ENCODE data around the gene RNF220. TPM values are rescaled to one million over a fixed set of nuclear protein-coding genes. Genes with fewer than 3 reads are reported as not detected.
A peak's percentile ranks its signal among the peaks of the same experiment; 100 is the strongest.

RNF220 gene
- polyA plus RNA-seq (2013, experiment 1 of 2; ENCODE audit: insufficient read length), result 66.6 TPM
- polyA plus RNA-seq (2013, experiment 2 of 2; ENCODE audit: insufficient read length), result 55.2 TPM

DNA sequence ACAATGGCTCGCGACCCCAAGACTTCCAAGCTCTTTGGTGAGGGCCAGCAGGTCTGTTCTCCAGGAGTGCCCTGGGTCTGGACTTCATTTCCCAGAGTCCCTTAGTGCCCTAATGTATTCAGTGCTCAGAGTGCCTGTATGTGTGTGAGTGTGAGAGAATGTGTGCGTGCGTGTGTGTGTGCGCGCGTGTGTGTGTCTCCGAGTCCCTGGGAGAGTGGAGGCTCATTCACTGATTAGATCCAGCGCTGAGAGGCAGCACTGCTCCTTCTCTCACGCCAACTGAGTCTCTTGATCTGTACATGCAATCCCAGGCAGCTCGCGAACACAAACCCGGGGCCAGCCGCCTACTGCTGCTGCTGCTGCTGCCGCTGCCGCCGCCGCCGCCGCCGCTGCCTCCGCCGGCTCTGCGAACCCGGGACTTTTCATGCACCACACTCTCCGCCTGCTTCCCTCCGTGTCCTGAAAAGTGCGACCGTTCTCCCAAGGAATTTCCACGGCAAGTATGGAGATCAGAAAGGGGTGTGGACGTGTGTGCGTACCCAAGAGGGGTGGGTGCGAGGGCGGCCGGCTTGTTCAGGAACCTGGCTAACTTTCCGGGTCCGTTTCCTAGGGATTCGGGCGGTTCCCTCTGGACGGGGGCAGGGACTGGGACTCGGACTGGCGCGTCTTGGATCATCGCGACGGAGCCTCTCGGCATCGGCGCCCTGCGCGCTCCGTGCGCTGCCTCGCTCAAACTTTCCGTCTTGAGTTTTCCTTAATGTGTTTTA lies at the start of gene RNF220:
Gene RNF220, plus strand, starts transcription at position 225 of the 767 bp plus-strand sequence.
- DNase-seq, result peak; percentile 68

DNA sequence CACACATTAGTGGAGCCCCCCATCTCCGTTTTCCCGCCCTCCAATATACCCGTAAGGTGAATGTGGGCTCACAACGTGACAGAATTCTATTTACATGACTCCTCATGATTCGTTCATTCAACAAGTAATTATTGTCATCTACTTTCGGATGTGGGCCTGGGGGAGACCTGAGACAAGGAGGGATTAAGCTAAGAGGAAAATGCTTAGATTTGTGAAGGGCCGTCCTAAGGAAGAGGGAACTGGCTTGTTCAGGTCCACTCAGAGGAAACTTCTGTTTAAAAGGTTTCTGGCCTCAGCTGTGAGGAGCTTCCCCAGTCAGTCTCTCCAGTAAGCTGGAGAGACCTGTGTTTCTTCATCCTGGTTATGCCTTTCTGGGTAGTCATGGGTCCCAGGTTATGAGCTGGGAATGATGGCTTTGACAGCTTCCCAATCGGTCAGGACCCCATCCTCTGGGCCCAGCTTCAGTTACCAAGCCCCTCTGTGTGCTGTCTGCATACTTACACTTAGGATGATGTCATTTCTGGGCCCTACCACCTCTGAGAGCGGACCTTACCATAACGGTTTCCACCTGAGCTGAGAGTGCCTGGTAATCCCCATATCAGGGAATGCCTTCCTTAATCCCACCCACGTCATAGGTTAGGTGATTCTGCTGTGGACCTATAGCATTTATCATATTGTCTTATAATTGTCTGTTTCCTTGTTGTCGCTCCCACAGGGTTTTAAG lies 49.3 kb upstream of the RNF220 start:
- no peak for DNase-seq

DNA sequence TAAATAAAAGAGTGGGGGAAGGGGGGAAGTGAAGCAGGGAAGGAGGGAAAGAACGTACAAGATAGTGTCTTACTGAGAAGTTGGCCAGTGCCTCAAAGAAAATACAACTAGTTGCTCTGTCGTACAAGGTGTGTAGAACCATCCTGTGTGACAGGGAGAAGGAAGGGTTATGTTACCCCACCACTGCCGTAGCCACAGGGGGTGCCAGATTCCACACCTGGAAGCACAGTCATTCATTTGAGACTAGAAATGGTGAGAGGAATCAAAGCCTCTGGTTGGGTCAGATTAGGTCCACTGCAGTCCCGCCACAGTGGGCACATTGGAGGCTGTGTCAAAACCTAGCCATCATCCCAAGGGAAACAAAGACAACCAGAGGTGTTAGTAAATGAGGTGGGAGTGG lies 47.3 kb upstream of the RNF220 start:
- no peak for DNase-seq

DNA sequence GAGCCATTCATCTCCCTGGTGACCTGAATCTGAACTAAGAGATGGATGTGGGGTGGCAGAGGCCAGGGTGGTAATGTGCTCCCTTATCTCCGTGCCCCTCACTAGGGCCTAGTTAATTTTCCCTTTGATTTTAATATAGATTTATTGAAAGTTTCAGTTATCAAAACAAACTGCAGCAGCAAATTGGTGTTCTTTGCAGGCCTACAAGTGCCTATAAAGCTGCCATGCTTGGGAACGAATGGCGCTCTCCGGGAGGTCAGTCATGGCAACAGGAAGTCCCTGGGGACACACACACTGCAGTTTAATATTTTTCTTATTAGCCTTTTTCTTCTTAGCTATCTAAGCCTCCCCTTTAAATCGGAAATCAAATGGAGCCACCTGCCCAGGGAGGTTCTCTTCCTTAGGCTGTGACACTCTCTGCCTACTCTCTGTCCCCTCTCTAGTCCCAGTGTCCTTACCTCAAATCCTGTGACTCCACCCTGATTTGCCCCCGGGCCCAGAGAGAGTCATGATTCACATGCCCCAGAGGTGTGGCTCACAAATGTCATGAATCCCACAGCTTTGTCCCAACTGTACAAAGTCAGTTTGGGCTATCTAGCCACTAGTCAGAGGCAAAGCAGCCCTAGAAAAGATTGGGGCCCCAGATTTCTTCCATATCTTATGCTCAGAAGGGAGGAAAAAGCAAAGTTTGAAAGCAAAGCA lies 45.7 kb upstream of the RNF220 start:
- DNase-seq, result no peak

DNA sequence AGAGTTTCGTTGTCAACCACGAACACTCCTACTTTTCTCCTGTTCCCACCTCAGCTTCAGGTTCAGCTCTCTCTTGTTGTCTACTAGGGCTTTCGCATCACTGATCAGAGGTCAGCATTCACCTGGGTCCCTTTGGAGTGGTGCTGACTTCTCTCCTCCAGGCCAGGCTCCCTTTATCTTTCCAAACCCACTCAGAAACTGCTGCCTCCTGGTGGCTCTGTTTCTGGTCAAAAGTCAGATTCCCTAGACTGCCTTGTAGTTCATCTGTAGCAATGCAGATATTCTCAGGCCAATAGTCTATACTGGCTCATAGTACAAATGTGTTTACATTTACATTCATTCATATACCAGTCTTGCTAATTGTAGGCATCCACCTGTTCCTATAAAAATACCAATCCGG lies 43.6 kb upstream of the RNF220 start:
- DNase-seq, result no peak

DNA sequence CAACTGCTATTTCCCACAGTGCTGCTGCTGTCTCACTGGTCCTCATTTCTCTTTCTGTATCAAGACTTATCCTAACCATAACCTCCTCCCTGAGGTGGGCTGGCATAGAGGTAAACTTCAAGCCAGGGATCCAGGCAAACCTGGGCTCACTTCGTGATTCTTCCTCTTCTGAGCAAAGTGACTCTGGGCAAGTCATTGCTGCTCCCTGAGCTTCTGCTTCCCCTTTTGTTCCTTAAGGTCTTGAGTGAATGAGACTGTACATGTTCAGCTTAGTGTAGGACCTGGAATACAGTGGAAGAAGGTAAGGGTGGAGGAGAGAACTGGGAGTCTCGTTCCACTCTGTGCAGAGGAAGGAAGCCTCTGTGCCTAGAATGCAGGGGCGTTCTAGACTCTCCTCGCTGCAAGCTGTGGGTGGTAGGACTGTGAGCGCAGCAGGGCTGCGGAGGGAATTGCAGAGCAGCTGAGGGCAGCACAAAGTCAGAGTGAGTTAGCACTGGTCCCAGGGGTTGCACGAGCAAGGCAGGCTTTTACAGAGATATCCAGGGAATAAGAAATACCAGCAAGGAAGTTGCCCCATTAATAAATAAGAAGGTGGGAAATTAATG lies 38.6 kb upstream of the RNF220 start:
- DNase-seq, result no peak

DNA sequence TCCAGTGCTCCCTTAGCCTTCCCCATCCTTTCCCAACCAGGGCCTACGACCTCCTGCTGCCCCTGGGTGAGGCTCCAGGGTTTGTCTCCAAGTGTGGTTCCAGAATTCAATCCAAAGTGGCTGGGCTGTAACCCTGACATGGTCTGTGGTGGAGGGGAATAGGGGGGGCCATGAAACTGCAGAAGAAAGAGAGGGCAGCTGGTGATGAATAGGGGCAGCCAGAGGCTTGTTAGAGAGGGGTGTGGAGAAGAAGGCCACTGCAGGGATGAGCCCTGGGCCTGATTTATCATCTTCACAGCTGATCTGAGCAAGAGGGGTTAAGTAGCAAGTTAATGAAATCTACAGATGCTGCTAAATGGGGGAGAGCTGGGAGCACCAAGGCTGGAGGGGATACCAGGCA lies 37.1 kb upstream of the RNF220 start:
- DNase-seq, result no peak

DNA sequence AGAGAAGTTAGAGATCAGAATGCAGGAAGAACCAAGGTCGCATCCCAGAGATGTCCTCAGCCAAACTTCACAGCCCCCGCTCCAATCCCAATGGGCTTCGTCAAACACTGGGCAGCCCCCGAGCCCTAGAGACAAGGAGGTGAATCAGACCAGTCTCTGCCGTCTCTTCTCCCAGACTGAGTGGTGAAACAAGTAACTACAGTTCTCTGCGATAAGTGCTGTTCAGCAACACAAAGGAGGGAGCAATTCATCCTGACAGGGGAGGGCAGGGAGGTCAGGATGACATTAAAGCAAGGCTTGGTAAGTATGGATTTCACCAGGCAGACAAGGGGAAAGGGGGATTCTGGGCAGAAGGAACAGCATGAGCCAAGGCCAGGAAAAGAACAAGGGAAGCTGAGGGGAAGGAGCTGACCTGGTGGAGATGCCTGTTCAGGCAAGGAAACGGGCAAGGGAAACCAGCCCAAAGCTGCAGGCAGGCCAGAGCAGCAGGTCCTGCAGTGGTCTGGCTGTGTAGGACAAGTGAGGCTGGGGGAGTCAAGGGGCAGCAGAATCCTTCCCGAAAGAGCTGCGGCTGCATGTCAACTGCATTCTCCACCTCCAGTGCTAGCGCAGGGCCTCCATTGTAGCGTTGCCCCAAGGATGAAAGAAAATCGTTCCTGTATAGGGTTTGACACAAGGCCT lies 36.4 kb upstream of the RNF220 start:
- no peak for DNase-seq

DNA sequence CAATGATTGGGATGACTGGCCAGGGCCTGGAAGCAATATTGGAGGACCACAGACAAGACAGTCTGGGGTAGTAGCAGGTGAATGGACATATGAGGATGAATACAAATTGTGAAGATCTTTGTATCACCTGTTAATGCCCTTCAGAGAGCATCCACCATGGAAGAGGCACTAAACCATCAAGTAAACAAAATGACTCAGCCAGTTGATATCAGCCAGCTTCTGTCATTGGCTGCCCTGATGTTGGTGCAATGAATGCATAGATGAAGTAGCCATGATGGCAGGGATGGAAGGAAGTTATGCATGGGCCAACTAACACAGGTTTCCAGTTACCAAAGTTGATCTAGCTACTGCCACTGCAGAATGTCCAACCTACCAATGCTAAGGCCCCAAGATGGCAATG lies 33.8 kb upstream of the RNF220 start:
- DNase-seq, result no peak

DNA sequence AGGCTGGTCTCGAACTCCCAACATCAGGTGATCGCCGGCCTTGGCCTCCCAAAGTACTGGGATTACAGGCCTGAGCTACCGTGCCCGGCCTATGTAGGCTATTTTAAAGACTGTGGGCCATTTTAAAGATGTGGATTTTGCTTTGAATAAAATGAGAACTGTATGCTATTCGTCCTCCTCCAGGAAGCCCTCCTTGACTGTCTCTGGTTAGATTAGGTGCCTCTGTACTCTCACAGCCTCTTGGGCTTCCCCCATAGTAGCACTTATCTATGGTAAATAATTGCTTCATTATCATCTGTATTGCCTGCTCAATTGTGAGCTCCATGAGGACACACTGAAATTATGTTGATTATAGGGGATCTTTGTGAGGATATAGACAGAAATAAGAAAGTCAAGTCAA lies 29.5 kb upstream of the RNF220 start:
- no peak for DNase-seq

DNA sequence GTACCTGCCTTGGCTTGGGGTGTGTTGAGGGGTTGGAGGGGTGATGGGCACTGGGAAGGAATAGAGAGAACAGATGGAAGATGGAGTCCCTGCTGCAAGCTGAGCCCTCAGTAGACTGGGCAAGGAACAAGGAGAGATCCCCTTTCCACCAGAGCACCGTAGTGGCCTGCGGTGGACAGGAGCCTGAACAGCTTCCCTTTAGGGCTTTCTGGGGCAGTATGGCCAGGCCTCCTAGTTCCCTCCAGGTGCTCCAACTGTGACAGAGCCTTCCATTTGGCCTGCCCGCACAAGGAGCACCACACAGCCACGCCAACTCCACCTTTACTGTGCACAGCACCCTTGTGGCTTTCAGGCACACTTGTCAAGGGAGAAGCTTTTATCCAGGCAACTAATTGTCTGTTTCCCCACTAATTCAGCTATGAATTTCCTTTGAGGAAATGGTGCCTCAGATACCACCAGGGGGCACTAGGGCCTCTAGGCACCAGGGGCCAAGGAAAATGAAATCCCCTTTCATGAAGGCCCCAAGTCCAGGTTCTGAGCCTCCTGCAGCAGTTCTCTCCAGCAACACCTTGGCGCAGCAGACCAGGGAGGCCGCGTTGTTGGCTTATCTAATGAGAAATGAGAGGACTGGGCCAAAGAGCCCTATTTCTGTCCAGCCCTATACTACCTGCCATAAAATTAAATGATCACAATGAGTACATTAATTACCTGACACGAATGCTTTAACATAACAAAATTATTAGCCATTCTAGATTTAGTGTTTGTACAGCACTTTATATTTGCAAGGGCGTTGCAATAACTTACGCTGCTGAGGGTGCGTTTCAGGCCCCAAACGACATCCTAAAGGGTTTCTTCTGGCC lies 26.9 kb upstream of the RNF220 start:
- peak; percentile 48 for DNase-seq

DNA sequence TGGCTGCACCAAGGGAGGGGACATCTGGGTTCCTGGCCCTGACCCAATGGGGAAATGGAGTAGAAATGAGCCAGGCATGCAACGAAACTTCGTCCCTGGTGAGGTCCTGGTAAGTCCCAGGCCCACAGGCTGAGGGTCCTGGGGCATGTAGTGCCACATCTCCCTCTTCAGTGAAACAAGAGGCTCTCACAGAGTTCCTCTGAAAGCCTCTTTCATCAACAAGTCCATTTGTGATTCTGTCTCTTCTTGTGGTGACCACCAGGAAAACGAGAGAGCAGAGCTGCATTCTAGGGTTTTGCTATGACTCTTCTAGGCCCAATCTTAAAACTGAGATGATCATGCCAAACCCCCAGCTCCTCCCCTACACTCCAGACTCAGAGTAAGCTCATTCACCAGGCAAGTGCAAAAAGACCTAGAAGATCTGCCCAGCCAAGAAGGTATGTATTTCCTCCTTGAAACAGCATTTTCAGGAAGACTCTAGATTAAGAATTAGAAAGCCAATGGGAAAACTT lies 24.3 kb upstream of the RNF220 start:
- DNase-seq, result no peak

DNA sequence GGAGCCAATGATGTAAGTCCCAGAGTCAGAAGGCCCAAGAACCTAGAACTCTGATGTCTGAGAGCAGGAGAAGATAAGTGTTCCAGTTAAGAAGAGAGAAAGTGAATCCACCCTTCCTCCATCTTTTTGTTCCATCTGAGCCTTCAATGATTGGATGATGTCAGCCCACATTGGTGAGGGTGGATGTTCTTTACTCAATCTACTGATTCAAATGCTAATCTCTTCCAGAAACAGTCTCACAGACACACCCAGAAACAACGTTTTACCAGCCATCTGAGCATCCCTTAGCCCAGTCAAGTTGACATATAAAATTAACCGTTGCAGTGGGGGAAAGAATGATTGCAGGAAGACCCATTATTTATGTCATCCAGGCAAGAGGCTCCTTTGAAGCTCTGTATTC lies 16.5 kb upstream of the RNF220 start:
- no peak for DNase-seq

DNA sequence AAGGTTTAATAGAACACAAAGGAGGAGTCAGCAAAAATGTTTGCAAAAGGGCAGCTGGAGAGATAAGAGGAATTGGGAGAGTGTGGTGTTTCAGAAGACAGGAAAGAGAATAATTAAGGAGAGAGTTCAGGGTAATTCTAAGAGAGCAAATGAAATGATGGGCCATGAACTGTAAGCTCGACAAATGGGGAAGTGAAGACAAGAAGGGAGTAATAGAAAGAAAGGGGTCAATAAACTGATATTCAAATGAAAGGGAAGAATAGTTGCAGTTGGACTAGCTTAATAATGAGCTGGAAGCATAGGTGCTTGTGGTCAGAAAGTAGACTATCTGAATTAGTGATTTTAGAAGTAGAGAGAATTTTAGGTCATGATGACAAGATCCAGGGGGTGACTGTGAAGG lies 15.6 kb upstream of the RNF220 start:
- no peak for DNase-seq

DNA sequence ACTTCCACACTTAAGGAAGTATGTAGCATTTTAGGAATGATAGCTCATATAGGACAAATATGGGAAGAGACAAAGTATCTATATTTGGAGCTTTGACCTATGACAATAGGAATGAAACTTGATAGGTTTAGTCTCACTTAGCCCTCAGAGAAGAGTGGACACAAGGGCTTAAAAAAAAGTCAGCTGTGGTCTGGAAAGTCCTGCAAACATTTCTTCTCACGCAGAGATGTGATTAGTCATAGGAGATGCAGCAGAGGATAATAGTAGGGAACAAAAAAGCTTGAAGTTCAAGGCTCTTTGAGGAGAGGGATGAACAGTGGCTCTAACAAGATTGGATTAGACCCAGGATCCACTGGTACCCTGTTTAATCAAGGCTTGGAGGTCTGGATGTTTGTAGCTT lies 14.8 kb upstream of the RNF220 start:
- peak; percentile 96 for DNase-seq

DNA sequence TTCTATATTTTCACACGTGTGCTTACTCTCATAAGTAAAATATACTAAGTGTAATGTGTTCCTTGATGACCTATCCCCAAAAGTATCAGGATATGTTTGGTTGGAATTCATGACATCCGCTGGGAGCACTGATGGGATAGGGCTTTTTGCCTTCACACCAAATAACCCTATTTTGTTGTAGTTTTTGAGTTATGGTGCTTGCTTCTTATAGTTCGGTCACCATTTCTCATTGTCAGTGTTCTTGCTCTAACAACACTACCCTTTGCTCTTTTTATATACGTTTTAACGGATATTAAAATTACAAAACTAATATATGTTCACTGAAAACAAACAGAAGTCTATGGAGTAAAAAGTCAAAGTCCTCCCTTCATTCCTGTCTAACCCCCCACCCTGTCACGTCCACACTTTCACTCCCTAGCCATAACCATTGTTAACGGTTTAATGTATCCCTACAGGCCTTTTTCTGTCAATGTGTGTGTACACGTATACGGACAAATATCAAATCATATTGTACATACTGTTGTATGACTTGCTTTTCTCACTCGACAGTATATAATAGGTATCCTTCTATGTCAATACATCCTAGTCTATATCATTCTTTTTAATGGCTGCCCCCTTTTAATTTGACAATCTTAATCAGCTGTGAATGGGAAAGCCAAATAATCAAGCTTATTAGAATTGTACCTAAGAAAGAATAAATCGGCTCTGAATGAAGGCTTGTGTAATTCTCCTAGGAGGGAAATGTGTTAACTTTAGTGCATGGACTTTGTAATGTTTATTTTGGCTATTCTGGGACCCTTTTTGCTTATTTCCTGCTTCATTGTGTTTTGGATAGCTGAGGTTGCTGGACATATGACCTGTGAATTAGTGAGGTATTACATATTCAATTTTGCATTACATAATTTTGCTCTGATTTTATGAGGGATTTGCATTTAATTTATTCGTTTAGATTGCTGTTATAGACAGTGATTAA lies 3.5 kb upstream of the RNF220 start:
- DNase-seq, result no peak

DNA sequence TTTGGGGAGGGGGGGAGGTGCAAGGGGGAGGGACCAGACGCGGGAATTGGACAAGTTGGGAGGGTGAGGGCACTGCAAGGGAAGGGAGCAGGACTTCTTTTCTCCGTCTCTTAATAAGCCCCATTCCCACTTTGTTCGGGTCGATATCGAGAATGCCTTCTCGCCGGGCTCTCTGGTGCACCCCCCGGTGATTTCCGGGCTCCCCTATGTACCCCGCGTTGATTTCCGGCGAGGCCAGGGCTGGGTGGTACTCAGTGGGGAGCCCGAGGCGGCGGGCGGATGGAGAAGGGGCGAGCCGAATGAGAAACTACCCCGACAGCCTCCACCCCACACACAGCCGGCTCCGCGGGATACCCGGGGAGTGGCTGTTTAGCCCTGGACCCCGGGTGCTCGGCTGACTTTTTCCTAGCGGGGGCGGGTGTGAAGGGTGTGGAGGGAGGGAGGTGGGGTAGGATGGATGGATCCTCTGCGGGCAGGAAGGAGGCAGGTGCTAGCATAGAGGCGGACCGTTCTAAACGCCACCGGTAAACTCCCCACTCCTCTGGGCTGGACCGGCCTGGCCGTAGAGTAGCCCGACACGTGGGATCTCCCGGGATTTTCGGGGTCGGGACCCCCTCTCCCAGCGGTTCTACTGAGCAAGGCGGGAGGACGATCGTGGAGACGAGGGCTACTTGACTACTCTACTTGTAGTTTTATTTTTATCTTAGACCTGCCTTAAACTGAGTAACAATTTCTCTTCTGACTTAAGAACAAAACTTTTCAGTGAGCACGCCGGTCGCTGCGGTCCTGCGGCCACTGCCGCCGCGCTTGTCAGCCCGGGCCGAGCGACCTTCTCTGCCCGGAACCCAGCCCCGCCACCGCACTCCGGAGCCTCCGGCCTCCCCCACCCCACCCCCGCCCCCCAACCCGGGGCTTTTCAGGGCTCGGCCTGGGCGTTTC lies 1.0 kb downstream of the RNF220 start:
- DNase-seq, result no peak

DNA sequence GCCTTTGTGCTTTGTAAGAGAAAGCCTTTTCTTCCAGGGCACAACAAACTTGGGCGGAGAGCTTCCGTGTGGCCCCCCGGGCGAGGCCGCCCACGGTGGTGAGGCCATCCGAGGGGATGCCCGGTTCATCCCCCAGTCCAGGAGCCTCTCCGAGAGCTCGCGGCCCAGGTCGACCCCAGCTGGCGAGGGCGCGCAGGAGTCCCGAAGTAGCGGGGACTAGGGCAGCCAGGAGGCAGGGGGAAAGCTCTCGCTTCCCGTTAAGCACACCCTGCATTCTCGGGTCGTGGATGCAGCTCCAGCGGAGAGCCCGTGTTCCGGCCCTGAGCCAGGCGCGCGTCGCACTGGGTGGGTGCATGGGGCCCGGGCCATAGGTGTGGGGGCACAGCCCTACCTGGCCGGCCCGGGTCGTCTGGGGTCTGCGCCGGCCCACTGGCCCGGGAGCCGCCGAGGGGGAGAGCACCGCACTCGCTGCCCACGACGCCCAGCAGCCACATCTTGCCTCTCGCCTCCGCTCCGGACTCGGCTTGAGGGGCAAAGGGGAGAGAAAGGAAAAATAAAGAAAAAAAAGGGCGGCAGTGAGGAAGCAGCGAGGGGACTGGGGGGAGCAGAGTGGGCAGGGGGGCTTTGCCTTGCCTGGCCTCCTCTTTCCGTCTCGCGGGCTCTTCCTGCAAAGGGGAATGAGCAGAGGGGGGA lies 1.8 kb downstream of the RNF220 start:
- no peak for DNase-seq
